Neural cell (in vitro differentiated cells): ENCODE results near the gene NDUFA11. TPM values are rescaled to one million over a fixed set of nuclear protein-coding genes. Genes with fewer than 3 reads are reported as not detected.

Experiments used
- H2AFZ ChIP-seq: fragments of 200-600, 300-800 bp; sonication (generic), shearing (Covaris generic); 2 replicates; pipeline ENCODE4 v1.6.0; 2014; ENCODE audit warnings: low read depth, mild to moderate bottlenecking, antibody characterized with exemption, low read length, moderate library complexity
- H3F3A ChIP-seq: fragments of 200-600 bp; shearing (Covaris generic); 2 replicates; pipeline ENCODE4 v1.6.1; 2016; ENCODE audit warnings: mild to moderate bottlenecking, moderate library complexity, mixed read lengths, antibody characterized with exemption, low read length; ENCODE audit not compliant: insufficient read depth, poor library complexity, severe bottlenecking
- H3K27ac ChIP-seq: fragments of 200-600, 300-800 bp; sonication (generic), shearing (Covaris generic); 2 replicates; pipeline ENCODE4 v1.5.1; 2014; ENCODE audit warnings: mild to moderate bottlenecking, low read length, moderate library complexity
- H3K27me3 ChIP-seq: fragments of 300-800, 200-600 bp; sonication (generic), shearing (Covaris generic); 2 replicates; pipeline ENCODE4 v1.6.0; 2014; ENCODE audit warnings: mild to moderate bottlenecking, low read depth, low read length, moderate library complexity; ENCODE audit not compliant: insufficient read depth
- H3K36me3 ChIP-seq: fragments of 300-800, 200-600 bp; sonication (generic), shearing (Covaris generic); 2 replicates; pipeline ENCODE4 v1.5.1; 2014; ENCODE audit warnings: mild to moderate bottlenecking, antibody characterized with exemption, low read length, moderate library complexity; ENCODE audit not compliant: insufficient read depth
- H3K4me2 ChIP-seq: fragments of 300-800, 200-600 bp; sonication (generic), shearing (Covaris generic); 2 replicates; pipeline ENCODE4 v1.6.0; 2014; ENCODE audit warnings: mild to moderate bottlenecking, low read length
- H3K4me3 ChIP-seq: fragments of 300-800, 200-600 bp; sonication (generic), shearing (Covaris generic); 2 replicates; pipeline ENCODE4 v1.5.1; 2014; ENCODE audit warnings: mild to moderate bottlenecking, low read length, moderate library complexity
- H3K79me2 ChIP-seq: fragments of 200-600 bp; shearing (Covaris generic); replicated peaks from 2 replicates; pipeline ENCODE4 v1.6.0; 2014; ENCODE audit warnings: mild to moderate bottlenecking, low read length, moderate library complexity; ENCODE audit not compliant: insufficient read depth
- H3K9ac ChIP-seq: fragments of 300-800, 200-600 bp; sonication (generic), shearing (Covaris generic); 2 replicates; pipeline ENCODE4 v1.6.1; 2016; ENCODE audit warnings: mild to moderate bottlenecking, low read length, mixed read lengths
- H3K9me2 ChIP-seq: fragments of 200-600 bp; shearing (Covaris generic); 2 replicates; pipeline ENCODE4 v1.6.1; 2016; ENCODE audit warnings: mild to moderate bottlenecking, low read length, mixed read lengths; ENCODE audit not compliant: insufficient read depth
- H3K9me3 ChIP-seq: fragments of 200-600, 300-800 bp; sonication (generic), shearing (Covaris generic); 2 replicates; pipeline ENCODE4 v1.6.1; 2016; ENCODE audit warnings: mild to moderate bottlenecking, mixed run types, low read length, moderate library complexity, mixed read lengths
- H4K20me1 ChIP-seq: fragments of 200-600 bp; shearing (Covaris generic); 2 replicates; pipeline ENCODE4 v1.6.1; 2016; ENCODE audit warnings: mild to moderate bottlenecking, mixed run types; ENCODE audit not compliant: insufficient read depth
- CTCF ChIP-seq: fragments of 450-650 bp; IDR thresholded peaks from 2 replicates; pipeline ENCODE4 v1.5.1; 2014; ENCODE audit warnings: antibody characterized with exemption, mild to moderate bottlenecking, moderate library complexity; ENCODE audit not compliant: poor library complexity, severe bottlenecking
- EP300 ChIP-seq: fragments of 450-650 bp; conservative IDR thresholded peaks from 2 replicates; pipeline ENCODE4 v1.6.1; 2014; ENCODE audit warnings: antibody characterized with exemption, mild to moderate bottlenecking, moderate library complexity; ENCODE audit not compliant: poor library complexity, severe bottlenecking
- EZH2 ChIP-seq: fragments of 200-600, 300-800 bp; shearing (Covaris generic), sonication (generic); IDR thresholded peaks from 2 replicates; pipeline ENCODE4 v1.6.1; 2014; ENCODE audit warnings: antibody characterized with exemption, low read length, borderline replicate concordance, mild to moderate bottlenecking; ENCODE audit not compliant: insufficient read depth, poor library complexity, severe bottlenecking
- MXI1 ChIP-seq: fragments of 450-650 bp; conservative IDR thresholded peaks from 2 replicates; pipeline ENCODE4 v1.6.1; 2014; ENCODE audit warnings: antibody characterized with exemption, mild to moderate bottlenecking; ENCODE audit not compliant: poor library complexity, severe bottlenecking
- POLR2AphosphoS5 ChIP-seq: IDR thresholded peaks from 2 replicates; pipeline ENCODE4 v1.6.1; 2012
- RAD21 ChIP-seq: fragments of 450-650 bp; conservative IDR thresholded peaks from 2 replicates; pipeline ENCODE4 v1.6.1; 2014; ENCODE audit warnings: antibody characterized with exemption, mild to moderate bottlenecking, moderate library complexity
- REST ChIP-seq: IDR thresholded peaks from 2 replicates; pipeline ENCODE4 v1.6.1; 2012; ENCODE audit warnings: borderline replicate concordance
- SMC3 ChIP-seq: fragments of 450-650 bp; conservative IDR thresholded peaks from 2 replicates; pipeline ENCODE4 v1.6.1; 2014; ENCODE audit warnings: antibody characterized with exemption, mild to moderate bottlenecking, moderate library complexity; ENCODE audit not compliant: poor library complexity
- TAF1 ChIP-seq: IDR thresholded peaks from 2 replicates; pipeline ENCODE4 v1.6.1; 2012; ENCODE audit warnings: low read depth
- polyA plus RNA-seq: library from polyadenylated mRNA; depleted of rRNA; stranded (reverse); fragments of >200 nt; gene quantifications from 2 replicates; pipeline ENCODE4 v1.2.3, GENCODE V29; 2014

Gene NDUFA11
- polyA plus RNA-seq, 1 donor from 2014 or later = 594 TPM

GRCh38 chr19:5934774-5935472 lies 31.3 kb upstream of the NDUFA11 start:
- no peaks in the 10 kb centered on the region for H3K9me3 ChIP-seq
- no peaks in the 10 kb centered on the region for H4K20me1 ChIP-seq
- no peak overlapping the region for H3K4me2 ChIP-seq
- no peaks in the 10 kb centered on the region for H3K9me2 ChIP-seq
- H3K4me3 ChIP-seq = no peak overlapping the region
- no peaks in the 10 kb centered on the region for H3K27me3 ChIP-seq
- TF ChIP-seq POLR2AphosphoS5 (no peak), EZH2 (no peak), SMC3 (no peak), CTCF (no peak), MXI1 (no peak), TAF1 (no peak), EP300 (no peak), RAD21 (no peak), REST (no peak)
- no peaks in the 10 kb centered on the region for H3F3A ChIP-seq
- H3K79me2 ChIP-seq = peaks cover 4% of the 10 kb centered on the region
- H3K9ac ChIP-seq = no peak overlapping the region
- no peak overlapping the region for H2AFZ ChIP-seq
- H3K27ac ChIP-seq = no peak overlapping the region
- H3K36me3 ChIP-seq = no peaks in the 10 kb centered on the region

- Histone ChIP-seq H3K36me3 (no peaks in the 10 kb centered on the region), H3K27ac (no peak overlapping the region), H3K9me3 (no peaks in the 10 kb centered on the region), H3K4me3 (no peak overlapping the region), H3K9ac (no peak overlapping the region), H3K27me3 (no peaks in the 10 kb centered on the region), H3K9me2 (no peaks in the 10 kb centered on the region), H3K4me2 (no peak overlapping the region), H3F3A (no peaks in the 10 kb centered on the region), H4K20me1 (no peaks in the 10 kb centered on the region), H2AFZ (no peak overlapping the region), H3K79me2 (peaks cover 4% of the 10 kb centered on the region)
- TF ChIP-seq MXI1 (no peak), CTCF (no peak), EZH2 (no peak), POLR2AphosphoS5 (no peak), RAD21 (no peak), TAF1 (no peak), SMC3 (no peak), REST (no peak), EP300 (no peak)
Observed at GRCh38 chr19:5934069-5934401, 30.4 kb upstream of the NDUFA11 start.
